HL-60 (cell line): Measurements from ENCODE around the gene DYNLT2.

ENCODE experiments used
- GABPA ChIP-seq: IDR thresholded peaks from 2 replicates; pipeline ENCODE4 v1.6.1; 2012; ENCODE audit warnings: low read depth
- POLR2AphosphoS5 ChIP-seq: IDR thresholded peaks from 2 replicates; pipeline ENCODE4 v1.6.1; 2012; ENCODE audit warnings: low read depth
- TF ChIP-seq, protein P1 (sequence below): IDR thresholded peaks from 2 replicates; pipeline ENCODE4 v1.6.1; 2012; ENCODE audit warnings: low read depth; ENCODE audit not compliant: insufficient replicate concordance
- TF ChIP-seq, protein P2 (sequence below): IDR thresholded peaks from one replicate; pipeline ENCODE4 v1.5.1; 2011; ENCODE audit warnings: low read length, control low read depth, inconsistent platforms; ENCODE audit not compliant: insufficient read depth

DNA sequence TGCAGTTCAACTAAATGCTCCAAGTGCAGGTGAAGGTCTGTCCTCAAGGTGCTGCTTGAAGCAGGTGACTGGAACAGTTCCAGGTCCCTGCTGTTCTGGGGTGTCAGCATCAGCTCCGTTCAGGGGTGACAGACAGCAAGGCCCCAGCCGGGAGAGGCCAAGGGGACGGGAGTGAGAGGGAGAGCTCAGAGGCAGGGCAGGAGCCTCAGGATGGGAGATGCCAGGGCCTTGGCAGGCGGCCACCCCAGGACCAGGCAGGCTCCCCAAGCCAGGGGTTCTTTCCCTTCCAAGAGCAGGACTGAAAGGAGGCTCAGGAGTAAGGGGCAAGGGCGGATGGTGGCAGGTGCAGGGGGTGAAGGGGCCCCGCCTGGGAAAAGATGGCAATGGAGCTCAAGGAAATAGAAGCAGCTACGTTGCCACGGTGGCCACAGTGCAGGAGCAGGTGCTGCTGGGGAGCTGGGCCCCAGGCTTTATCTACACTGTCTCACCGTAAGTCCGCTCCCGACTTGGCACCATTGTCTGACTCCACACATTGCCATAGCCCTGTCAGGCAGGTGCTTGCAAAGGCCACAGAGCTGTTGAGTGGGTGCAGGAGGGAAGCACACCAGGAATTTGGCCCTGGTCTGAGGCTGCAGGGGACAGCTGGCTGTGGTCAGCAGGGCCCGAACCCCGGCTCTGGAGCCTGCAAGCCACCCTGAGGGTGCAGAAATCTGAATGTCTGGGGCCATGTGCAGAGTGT is 43.1 kb upstream of the DYNLT2 start:
- TF ChIP-seq GABPA = no peak
- TF ChIP-seq, protein P1, sequence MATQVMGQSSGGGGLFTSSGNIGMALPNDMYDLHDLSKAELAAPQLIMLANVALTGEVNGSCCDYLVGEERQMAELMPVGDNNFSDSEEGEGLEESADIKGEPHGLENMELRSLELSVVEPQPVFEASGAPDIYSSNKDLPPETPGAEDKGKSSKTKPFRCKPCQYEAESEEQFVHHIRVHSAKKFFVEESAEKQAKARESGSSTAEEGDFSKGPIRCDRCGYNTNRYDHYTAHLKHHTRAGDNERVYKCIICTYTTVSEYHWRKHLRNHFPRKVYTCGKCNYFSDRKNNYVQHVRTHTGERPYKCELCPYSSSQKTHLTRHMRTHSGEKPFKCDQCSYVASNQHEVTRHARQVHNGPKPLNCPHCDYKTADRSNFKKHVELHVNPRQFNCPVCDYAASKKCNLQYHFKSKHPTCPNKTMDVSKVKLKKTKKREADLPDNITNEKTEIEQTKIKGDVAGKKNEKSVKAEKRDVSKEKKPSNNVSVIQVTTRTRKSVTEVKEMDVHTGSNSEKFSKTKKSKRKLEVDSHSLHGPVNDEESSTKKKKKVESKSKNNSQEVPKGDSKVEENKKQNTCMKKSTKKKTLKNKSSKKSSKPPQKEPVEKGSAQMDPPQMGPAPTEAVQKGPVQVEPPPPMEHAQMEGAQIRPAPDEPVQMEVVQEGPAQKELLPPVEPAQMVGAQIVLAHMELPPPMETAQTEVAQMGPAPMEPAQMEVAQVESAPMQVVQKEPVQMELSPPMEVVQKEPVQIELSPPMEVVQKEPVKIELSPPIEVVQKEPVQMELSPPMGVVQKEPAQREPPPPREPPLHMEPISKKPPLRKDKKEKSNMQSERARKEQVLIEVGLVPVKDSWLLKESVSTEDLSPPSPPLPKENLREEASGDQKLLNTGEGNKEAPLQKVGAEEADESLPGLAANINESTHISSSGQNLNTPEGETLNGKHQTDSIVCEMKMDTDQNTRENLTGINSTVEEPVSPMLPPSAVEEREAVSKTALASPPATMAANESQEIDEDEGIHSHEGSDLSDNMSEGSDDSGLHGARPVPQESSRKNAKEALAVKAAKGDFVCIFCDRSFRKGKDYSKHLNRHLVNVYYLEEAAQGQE = no peak
- TF ChIP-seq, protein P2, sequence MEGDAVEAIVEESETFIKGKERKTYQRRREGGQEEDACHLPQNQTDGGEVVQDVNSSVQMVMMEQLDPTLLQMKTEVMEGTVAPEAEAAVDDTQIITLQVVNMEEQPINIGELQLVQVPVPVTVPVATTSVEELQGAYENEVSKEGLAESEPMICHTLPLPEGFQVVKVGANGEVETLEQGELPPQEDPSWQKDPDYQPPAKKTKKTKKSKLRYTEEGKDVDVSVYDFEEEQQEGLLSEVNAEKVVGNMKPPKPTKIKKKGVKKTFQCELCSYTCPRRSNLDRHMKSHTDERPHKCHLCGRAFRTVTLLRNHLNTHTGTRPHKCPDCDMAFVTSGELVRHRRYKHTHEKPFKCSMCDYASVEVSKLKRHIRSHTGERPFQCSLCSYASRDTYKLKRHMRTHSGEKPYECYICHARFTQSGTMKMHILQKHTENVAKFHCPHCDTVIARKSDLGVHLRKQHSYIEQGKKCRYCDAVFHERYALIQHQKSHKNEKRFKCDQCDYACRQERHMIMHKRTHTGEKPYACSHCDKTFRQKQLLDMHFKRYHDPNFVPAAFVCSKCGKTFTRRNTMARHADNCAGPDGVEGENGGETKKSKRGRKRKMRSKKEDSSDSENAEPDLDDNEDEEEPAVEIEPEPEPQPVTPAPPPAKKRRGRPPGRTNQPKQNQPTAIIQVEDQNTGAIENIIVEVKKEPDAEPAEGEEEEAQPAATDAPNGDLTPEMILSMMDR = no peak
- TF ChIP-seq POLR2AphosphoS5 = no peak
